ENCODE data around the gene SRSF3.
A peak's percentile ranks its signal among the peaks of the same experiment; 100 is the strongest.
"Not testable (repeated sequence)": the region's sequence is repeated elsewhere in the genome, so short reads cannot be mapped to it uniquely, and the experiment has no call there.

The SRSF3 gene

GRCh38 chr6:36576578-36576977, 17.6 kb upstream of the SRSF3 start:
- DNase-seq = no peak

GRCh38 chr6:36577301-36577700, 16.9 kb upstream of the SRSF3 start:
- peak; percentile 97 for DNase-seq

GRCh38 chr6:36578030-36578429, 16.1 kb upstream of the SRSF3 start:
- no peak for DNase-seq

GRCh38 chr6:36578431-36578830, 15.7 kb upstream of the SRSF3 start:
- no peak for DNase-seq

- DNase-seq = no peak
These were observed 14.0 kb upstream of the SRSF3 start for GRCh38 chr6:36580184-36580526.

GRCh38 chr6:36581716-36582115, 12.4 kb upstream of the SRSF3 start:
- no peak for DNase-seq

- DNase-seq = no peak
These were observed 7.6 kb upstream of the SRSF3 start for GRCh38 chr6:36586606-36587005.

GRCh38 chr6:36589025-36589400, 5.1 kb upstream of the SRSF3 start:
- not testable (repeated sequence) for DNase-seq

GRCh38 chr6:36590237-36590636, 3.9 kb upstream of the SRSF3 start:
- DNase-seq = peak; percentile 88

GRCh38 chr6:36592221-36592655, 1.9 kb upstream of the SRSF3 start:
- DNase-seq = no peak

GRCh38 chr6:36593569-36594028, 563 bp upstream of the SRSF3 start:
- DNase-seq = no peak

- peak; percentile 59 for DNase-seq
These were observed 868 bp downstream of the SRSF3 start for GRCh38 chr6:36594816-36595643.

- DNase-seq = peak; percentile 53
These were observed 2.2 kb downstream of the SRSF3 start for GRCh38 chr6:36596356-36596755.

GRCh38 chr6:36597775-36598174, 3.6 kb downstream of the SRSF3 start:
- no peak for DNase-seq

GRCh38 chr6:36598326-36598725, 4.2 kb downstream of the SRSF3 start:
- no peak for DNase-seq

- DNase-seq = no peak
These were observed 4.7 kb downstream of the SRSF3 start for GRCh38 chr6:36598739-36599318.

GRCh38 chr6:36599791-36600209, 5.6 kb downstream of the SRSF3 start:
- peak; percentile 56 for DNase-seq

- no peak for DNase-seq
These were observed 6.5 kb downstream of the SRSF3 start for GRCh38 chr6:36600564-36601146.

GRCh38 chr6:36601818-36602217, 7.7 kb downstream of the SRSF3 start:
- DNase-seq = not testable (repeated sequence)

GRCh38 chr6:36603222-36604089, 9.3 kb downstream of the SRSF3 start:
- no peak for DNase-seq

GRCh38 chr6:36604090-36605060, 10.2 kb downstream of the SRSF3 start:
- peak; percentile 26 for DNase-seq

- DNase-seq = no peak
These were observed 11.0 kb downstream of the SRSF3 start for GRCh38 chr6:36605143-36605542.

Data from EL (cell line).